ENCODE data around the gene SLC9B2.

SLC9B2 gene

DNA sequence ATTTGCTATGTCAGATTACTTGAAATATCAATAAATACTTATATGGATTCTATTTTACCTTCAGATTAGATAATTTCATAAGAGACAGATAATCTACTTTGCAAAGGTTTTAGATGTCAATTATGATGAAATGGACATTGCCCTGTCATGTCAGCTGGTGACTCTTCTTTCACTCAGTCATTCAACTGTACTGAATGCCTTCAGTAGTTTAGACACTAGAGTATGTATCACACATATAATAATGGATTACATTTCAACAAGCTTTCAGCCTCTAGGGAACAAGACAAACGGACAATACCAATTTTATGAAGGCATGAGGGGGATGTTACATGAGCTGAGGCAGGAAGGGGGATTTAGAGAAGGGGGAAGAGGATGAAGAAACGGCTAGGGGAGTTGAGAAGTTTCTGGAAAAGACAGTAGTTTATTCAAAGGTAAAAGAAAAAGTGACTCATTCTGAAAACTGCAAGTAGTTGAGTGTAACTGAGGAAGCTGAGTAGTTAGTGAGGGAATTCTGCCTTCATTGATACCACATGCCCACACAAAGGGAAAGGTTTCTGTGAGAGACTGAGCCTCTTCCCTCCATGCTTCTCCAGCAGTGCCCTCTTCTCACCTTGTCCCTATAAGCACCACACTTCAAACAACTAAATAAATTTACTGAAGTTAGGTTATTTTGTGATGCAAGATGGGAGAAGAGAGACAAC is 25.7 kb downstream of the SLC9B2 start:
- Mint-ChIP-seq H3K27ac (peak overlapping the region in 1 of 2 donors; percentile 87), H3K4me1 (peaks cover 18% of the 10 kb centered on the region), H3K27me3 (no peaks in the 10 kb centered on the region), H3K4me3 (no peak overlapping the region), H3K9me3 (no peaks in the 10 kb centered on the region)
- ATAC-seq (no peak), DNase-seq (no peak)

DNA sequence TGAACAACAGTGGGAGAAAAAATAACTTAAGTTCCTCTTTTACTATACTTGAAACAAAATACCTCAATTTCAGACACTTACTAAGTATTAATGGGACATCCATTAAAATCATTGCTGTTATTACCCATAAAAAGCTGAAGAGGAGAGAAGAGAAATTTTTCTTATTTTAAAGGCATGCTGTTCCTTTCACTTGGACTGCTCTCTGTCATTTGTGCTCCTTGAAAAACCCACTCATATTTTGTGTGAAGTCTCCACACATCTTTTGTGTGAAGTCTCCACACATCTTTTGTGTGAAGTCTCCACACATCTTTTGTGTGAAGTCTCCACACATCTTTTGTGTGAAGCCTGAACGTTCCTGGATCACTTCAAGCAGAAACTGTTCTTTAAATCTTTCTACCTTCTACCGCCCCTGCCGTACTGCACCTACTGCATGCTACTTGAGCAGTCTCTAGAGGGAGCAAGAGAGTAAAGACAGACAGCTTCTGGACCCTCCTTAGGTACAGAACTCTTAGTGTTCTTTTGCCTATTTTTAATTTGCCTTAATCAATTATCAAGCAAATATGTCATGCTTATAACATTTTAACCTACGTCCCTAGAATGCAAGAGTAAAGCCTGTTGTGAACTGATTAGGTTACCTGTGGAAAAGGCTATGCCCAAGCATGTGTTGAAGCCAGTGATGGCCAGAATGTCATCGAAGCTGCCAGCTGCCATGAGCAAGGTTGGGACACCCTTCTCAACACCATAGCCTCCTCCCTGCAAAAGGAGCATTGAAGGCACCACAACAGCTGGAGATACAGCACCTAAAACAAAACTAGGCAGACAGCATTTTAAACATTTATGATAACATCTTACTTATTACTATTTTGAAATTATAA is 29.9 kb downstream of the SLC9B2 start:
- peak; percentile 9 to 27 for DNase-seq

DNA sequence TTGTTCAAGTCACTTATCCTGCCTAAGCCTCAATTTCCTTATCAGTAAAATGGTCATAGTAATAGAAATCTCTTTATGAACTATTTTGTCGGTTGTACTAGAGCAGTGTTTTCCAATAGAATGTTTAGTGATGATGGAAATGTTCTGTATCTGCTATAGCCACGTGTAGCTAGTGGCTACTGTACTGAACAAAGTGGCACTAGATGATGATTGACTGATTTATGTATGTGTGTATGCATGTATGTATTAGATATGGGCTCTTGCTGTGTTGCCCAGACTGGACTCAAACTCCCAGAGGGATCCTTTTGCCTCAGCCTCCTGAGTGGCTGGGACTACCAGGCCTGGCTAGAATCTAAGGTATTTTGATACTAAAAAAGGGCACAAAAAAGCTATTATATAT is 32.4 kb downstream of the SLC9B2 start:
- Mint-ChIP-seq H3K4me1 (peaks cover 4% of the 10 kb centered on the region), H3K27ac (no peak overlapping the region), H3K4me3 (no peak overlapping the region), H3K9me3 (no peaks in the 10 kb centered on the region), H3K27me3 (no peaks in the 10 kb centered on the region)
- ATAC-seq (no peak), DNase-seq (no peak)

More for the DNA sequence above, 29.9 kb downstream of the SLC9B2 start:
- Mint-ChIP-seq H3K27ac (no peak overlapping the region), H3K4me3 (no peak overlapping the region), H3K27me3 (no peaks in the 10 kb centered on the region), H3K4me1 (peaks cover 16% of the 10 kb centered on the region), H3K9me3 (no peaks in the 10 kb centered on the region)
- peak; percentile 93 for ATAC-seq

DNA sequence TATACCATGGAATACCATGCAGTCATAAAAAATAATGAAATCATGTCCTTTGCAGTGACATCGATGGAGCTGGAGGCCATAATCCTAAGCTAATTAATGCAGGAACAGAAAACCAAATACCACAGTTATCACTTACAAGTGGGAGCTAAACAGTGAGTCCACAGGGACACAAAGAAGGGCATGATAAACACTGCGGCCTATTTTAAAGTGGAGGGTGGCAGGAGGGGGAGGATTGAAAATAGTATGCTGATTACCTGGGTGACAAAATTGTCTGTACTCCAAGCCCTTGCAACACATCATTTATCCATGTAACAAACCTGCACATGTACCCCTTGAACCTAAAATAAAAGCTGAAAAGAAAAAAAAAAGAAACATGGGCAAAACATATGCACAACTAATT is 40.4 kb downstream of the SLC9B2 start:
- no peak for ATAC-seq
- H3K4me1 Mint-ChIP-seq = no peaks in the 10 kb centered on the region
- H3K27ac Mint-ChIP-seq = no peak overlapping the region
- no peaks in the 10 kb centered on the region for H3K9me3 Mint-ChIP-seq
- no peak overlapping the region for H3K4me3 Mint-ChIP-seq
- H3K27me3 Mint-ChIP-seq = no peaks in the 10 kb centered on the region
- DNase-seq = no peak

DNA sequence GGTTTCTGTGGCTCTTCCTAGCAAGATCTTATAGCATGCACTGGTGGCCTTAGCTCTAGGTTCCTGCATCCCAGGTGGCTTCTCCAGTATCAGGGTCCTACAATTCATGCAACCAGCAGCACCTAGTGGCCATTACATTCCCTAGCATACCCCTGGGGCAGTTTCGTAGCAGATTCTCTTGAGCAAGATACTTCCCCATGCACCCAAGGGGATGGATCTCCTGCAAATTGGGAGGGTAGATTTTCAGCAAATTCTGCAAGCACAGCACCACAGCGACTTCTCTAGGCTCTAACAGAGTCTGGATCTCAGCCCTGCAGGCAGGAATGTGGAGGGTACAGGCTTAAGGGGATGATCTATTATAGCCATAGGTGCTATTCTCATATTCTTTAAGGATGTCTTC is 44.0 kb downstream of the SLC9B2 start:
- Mint-ChIP-seq H3K9me3 (no peaks in the 10 kb centered on the region), H3K27me3 (no peaks in the 10 kb centered on the region), H3K4me1 (no peaks in the 10 kb centered on the region), H3K27ac (no peak overlapping the region), H3K4me3 (no peak overlapping the region)
- peak; percentile 61 for ATAC-seq
- no peak for DNase-seq

DNA sequence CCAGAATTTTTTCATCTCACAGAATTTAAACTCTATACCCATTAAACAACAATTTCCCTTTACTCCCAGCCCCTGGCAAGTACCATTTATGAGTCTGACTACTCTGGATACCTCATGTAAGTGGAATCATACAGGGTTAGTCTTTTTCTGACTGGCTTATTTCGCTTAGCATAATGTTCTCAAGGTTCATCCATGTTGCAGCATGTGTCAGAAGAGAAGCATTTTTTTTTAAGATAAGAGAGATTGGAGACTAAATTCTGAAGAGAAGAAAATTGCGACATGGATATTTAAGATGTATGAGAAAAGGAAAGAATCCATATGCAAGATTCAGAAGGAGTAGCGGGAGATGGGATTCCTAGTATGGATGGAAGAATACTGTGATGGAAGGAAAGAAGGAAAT is 45.8 kb downstream of the SLC9B2 start:
- no peak overlapping the region for H3K27ac Mint-ChIP-seq
- no peaks in the 10 kb centered on the region for H3K4me1 Mint-ChIP-seq
- ATAC-seq (no peak), DNase-seq (no peak)
- no peak overlapping the region for H3K4me3 Mint-ChIP-seq
- no peaks in the 10 kb centered on the region for H3K9me3 Mint-ChIP-seq
- no peaks in the 10 kb centered on the region for H3K27me3 Mint-ChIP-seq

DNA sequence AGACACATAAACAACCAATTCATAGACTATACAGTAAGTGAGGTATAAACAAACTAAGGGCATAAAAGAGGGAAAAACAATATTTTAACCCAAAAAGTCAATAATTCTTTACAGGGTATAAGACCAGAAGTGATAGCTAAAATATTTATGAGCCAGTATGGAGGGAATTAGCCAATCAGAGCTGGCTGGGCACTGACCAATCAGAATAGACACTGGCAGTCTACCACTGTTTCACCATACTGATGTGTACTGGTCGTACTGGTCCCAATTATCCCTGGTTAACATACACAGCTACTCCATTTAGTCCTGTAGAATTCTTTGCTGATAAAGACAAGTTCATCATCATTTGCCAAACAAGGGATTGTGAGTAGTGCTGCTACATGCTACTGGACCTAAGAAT is 47.3 kb downstream of the SLC9B2 start:
- H3K27me3 Mint-ChIP-seq = no peaks in the 10 kb centered on the region
- H3K27ac Mint-ChIP-seq = no peak overlapping the region
- H3K4me3 Mint-ChIP-seq = no peak overlapping the region
- no peaks in the 10 kb centered on the region for H3K4me1 Mint-ChIP-seq
- no peaks in the 10 kb centered on the region for H3K9me3 Mint-ChIP-seq
- DNase-seq (no peak), ATAC-seq (no peak)

DNA sequence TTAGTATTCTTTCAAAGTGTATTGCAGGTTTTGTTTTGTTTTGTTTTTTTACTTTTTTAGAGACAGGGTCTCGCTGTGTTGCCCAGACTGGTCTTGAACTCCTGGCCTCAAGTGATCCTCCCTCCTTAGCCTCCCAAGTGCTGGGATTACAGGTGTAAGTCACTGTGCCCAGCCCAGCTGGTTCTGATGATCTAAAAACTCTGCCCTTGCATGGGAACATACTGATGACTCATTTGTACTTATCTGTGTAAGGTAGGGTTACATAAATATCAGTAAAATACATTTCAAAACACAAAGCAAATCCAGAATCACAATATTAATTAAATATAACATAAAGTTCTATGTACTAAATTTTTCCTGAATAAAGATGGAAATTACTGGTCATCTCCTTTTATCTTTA is 49.7 kb downstream of the SLC9B2 start:
- Mint-ChIP-seq H3K4me3 (no peak overlapping the region), H3K27ac (no peak overlapping the region), H3K4me1 (no peaks in the 10 kb centered on the region), H3K9me3 (no peaks in the 10 kb centered on the region), H3K27me3 (no peaks in the 10 kb centered on the region)
- ATAC-seq = no peak
- no peak for DNase-seq

DNA sequence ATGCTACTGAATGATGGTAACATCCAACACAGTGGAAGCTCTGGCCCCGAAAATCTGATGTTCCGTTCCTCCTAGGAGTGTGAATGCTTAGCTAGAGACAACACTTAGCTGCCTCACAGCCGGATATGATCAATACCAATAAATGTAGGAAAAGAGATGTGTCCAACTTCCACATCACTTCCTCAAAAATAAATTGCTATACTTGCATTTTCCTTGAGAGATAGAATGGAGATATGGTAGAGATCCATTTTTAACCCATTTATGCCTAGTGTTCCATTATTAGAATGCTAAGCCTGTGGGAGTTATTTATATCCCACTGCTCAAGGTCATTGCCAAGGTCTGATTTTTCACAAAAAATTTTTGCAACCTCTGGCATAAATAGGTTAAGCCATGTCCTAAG is 51.6 kb downstream of the SLC9B2 start:
- H3K4me1 Mint-ChIP-seq = peaks cover 7% of the 10 kb centered on the region
- H3K27ac Mint-ChIP-seq = no peak overlapping the region
- ATAC-seq (no peak), DNase-seq (no peak)
- no peaks in the 10 kb centered on the region for H3K9me3 Mint-ChIP-seq
- no peak overlapping the region for H3K4me3 Mint-ChIP-seq
- H3K27me3 Mint-ChIP-seq = no peaks in the 10 kb centered on the region

DNA sequence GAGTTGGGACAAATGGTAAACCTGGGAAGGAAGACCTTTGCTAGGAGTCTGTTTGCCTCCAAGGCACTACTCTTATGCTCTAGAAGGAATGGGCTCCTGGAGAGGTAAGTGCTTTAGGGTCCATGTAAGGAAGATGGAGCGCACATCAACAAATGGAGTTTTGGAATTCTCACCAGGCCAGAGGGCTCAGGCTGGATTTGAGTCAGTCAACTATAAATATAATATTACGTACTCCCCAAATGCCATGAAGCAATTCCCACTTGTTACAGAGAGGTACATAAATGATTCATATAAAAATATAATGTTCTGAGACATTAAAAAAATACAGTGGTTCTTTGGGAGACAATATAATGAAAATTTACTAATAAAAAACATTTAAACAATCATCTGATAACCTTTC is 55.4 kb downstream of the SLC9B2 start:
- Mint-ChIP-seq H3K4me3 (no peak overlapping the region), H3K27ac (no peak overlapping the region), H3K27me3 (no peaks in the 10 kb centered on the region), H3K9me3 (no peaks in the 10 kb centered on the region), H3K4me1 (peaks cover 17% of the 10 kb centered on the region)
- DNase-seq = no peak
- ATAC-seq = no peak

DNA sequence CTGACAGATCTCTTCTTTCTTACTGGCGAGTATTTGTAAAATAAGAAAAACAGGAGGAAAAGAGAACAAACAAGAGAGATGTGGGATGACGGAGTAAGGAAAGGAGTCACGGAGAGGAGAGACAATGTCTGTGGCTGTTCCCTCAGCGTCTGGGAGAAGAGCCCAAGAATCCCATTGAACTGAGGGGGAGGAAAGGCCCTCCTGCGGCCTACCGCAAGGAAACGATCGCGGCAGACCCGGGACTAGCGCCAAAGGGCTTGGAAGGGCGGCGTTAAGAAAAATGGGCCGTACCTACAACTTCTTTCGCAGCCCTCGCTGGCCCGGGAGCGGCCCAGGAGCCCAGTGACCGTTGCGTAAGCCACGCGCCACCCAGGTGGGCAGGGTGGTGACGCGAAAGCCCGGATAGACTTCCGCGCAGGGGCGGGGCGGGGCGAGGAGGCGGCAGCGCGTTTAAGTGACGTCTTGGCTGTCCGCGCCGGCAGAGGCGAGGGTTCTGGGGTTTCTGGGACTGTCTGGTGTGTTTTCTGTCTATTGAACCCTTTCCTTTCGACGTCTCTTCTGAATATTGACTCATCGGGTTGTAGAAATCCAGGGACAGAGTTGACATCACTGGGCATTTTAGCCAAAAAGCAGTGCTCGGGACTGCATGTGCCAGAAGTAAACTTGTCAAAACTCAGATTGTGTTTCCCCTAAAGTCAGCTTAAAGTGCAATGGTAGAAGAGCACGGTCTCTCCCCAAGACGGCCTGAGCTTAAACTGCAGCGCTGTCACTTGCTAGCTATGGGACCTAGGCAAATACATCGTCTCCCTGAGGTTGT is 57.0 kb downstream of the SLC9B2 start, which contains the start of gene SLC9B1:
TSS of gene SLC9B1 (minus strand) at position 398 of the 817 bp plus-strand sequence. CDS start 27,994 bp downstream, outside the sequence.
- DNase-seq (peak; percentile 92 to 95), ATAC-seq (peak; percentile 99)
- Mint-ChIP-seq H3K4me3 (peak within 1 kb of the TSS; percentile 89 to 97), H3K27ac (peak within 1 kb of the TSS; percentile 98 to 99), H3K9me3 (no peaks in the 10 kb centered on the region), H3K27me3 (no peaks in the 10 kb centered on the region), H3K4me1 (peaks cover 17% of the 10 kb centered on the region)

DNA sequence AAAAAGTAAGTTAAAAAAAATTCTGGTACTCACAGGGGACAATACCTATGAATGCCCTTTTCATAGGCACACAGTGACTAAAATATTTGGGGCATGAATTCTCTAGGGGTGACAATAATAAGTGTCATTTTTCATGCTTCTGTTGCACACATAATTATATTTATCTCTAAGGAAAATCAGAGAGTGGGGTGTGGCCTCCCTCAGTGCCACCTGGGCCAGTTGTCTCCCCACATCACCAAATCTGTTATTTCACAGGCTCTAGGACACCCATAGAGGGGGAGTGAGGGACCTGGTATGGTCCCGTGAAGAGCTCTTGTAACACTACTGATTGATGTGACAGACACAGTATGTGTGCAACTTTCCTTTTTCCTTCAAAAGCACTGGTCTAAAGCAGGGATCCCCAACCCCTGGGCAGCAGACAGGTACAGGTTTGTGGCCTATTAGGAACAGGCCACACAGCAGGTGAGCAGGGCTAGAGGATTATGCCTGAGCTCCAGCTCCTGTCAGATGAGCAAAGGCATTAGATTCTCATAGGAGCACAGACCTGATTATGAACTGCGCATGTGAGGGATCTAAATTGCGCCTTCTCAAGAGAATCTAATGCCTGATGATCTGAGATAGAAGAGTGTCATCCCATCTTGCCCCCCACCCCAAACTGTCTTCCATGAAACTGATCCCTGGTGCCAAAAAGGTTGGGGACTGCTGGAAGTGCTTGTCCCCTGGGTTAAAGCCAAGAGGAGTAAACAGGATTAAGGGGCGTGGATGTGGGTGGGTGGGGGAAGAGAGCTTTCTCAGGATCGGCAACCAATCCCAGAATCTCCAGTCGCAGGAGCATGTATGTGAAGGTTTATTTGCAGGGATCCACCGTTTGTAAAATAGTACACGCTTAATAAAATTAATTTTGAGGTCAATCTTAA is 57.9 kb downstream of the SLC9B2 start:
- peaks cover 17% of the 10 kb centered on the region for H3K4me1 Mint-ChIP-seq
- ATAC-seq (no peak), DNase-seq (peak in 1 of 2 donors; percentile 13)
- peak overlapping the region; percentile 98 to 99 for H3K27ac Mint-ChIP-seq
- no peaks in the 10 kb centered on the region for H3K27me3 Mint-ChIP-seq
- H3K4me3 Mint-ChIP-seq = peak overlapping the region; percentile 89 to 97
- H3K9me3 Mint-ChIP-seq = no peaks in the 10 kb centered on the region

DNA sequence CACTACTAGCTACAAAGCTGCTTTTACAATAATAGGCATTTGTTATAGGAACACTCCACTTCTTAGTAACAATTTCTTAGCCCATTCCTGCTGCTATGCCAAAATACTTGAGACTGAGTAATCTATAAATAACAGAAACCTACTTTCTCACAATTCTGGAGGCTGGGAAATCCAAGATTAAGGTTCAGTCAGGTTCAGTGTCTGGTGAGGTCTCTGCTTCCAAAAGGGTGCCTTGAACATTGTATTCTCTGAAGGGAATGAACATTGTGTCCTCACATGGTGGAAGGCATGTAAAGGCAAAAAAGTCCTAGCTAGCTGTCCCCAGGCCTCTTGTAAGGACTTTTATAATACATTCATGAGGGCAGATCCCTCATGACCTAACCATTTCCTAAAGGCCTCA is 64.0 kb downstream of the SLC9B2 start:
- no peak overlapping the region for H3K27ac Mint-ChIP-seq
- no peaks in the 10 kb centered on the region for H3K9me3 Mint-ChIP-seq
- ATAC-seq = no peak
- no peaks in the 10 kb centered on the region for H3K4me1 Mint-ChIP-seq
- DNase-seq = no peak
- no peaks in the 10 kb centered on the region for H3K27me3 Mint-ChIP-seq
- no peak overlapping the region for H3K4me3 Mint-ChIP-seq

DNA sequence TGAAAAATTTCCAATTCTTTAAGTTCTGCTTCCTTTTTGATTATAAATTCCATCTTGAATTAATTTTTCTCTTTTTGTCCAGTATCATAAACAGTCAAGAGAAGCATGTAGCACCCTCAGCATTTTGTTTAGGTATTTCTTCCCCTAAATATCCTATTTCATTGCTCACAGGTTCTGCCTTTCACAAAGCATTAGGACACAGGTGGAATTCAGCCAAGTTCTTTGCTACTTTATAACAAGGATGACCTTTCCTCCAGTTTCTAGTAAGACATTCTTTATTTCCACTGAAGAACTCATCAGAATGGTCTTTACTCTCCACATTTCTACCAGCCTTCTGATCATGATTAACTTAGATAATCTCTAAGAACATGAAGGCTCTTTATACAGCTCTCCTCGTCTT is 64.5 kb downstream of the SLC9B2 start:
- ATAC-seq = no peak

More for the DNA sequence above, 64.5 kb downstream of the SLC9B2 start:
- Mint-ChIP-seq H3K9me3 (no peaks in the 10 kb centered on the region), H3K4me1 (no peaks in the 10 kb centered on the region), H3K27me3 (no peaks in the 10 kb centered on the region), H3K27ac (no peak overlapping the region), H3K4me3 (no peak overlapping the region)
- DNase-seq = no peak
